Putamen (tissue), 1 donor: ENCODE measurements around the gene CDH3.
"Not testable (repeated sequence)": the region's sequence is repeated elsewhere in the genome, so short reads cannot be mapped to it uniquely, and the experiment has no call there.

Source experiments
- DNase-seq: peaks from one replicate; pipeline ENCODE4 v3.0.0-alpha.2; 2016; ENCODE audit warnings: low spot score

CDH3 gene

GRCh38 chr16:68704232-68704867 is 59.2 kb downstream of the CDH3 start:
- peak; percentile 84 for DNase-seq

GRCh38 chr16:68707340-68708152 is 62.4 kb downstream of the CDH3 start:
- no peak for DNase-seq

- no peak for DNase-seq
These were observed 65.1 kb downstream of the CDH3 start for GRCh38 chr16:68710211-68710610.

DNA sequence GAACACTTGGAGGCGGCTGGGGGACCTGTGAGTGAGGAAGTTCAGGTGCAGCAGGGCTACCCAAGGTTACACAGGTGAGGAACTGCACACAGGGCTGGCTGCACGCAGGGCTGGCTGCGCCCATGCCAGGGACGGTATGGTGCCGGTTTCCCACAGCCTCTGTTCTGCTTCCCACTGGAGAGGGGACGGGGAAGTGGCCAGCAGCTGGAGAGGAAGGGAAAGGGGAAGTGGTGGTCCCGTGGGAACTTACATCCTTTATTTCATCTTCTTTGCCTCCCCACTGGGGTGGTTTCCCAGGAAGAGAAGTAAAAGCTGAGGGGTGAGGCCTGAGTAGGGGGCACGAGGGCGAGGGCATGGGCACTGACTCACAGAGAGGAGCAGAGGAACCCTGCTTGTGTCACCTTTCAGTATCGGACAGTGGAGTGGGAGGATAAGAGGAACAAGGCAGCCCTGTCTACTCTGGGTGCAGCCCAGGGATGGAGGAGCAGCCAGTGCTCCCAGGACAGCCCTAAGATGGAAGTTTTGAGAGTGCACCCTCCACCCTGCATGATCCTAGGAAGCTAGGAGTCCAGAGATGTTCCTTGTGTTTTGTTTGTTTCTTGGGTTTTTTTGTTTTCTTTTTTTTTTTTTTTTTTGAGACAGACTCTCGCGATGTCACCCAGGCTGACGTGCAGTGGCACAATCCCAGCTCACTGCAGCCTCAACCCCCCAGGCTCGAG is 66.5 kb downstream of the CDH3 start:
- DNase-seq, result no peak

GRCh38 chr16:68713361-68713760 is 68.3 kb downstream of the CDH3 start:
- no peak for DNase-seq

GRCh38 chr16:68715471-68715870 is 70.4 kb downstream of the CDH3 start:
- no peak for DNase-seq

GRCh38 chr16:68716516-68716915 is 71.4 kb downstream of the CDH3 start:
- not testable (repeated sequence) for DNase-seq

GRCh38 chr16:68717684-68718083 is 72.6 kb downstream of the CDH3 start:
- DNase-seq, result no peak

- no peak for DNase-seq
These were observed 73.5 kb downstream of the CDH3 start for GRCh38 chr16:68718590-68718989.

GRCh38 chr16:68719993-68720489 is 74.9 kb downstream of the CDH3 start:
- no peak for DNase-seq

- no peak for DNase-seq
These were observed 77.3 kb downstream of the CDH3 start for GRCh38 chr16:68722119-68723024.

GRCh38 chr16:68724797-68725196 is 79.7 kb downstream of the CDH3 start:
- no peak for DNase-seq

GRCh38 chr16:68728523-68728922 is 83.4 kb downstream of the CDH3 start:
- DNase-seq, result no peak

- no peak for DNase-seq
These were observed 86.5 kb downstream of the CDH3 start for GRCh38 chr16:68731637-68732036.

DNA sequence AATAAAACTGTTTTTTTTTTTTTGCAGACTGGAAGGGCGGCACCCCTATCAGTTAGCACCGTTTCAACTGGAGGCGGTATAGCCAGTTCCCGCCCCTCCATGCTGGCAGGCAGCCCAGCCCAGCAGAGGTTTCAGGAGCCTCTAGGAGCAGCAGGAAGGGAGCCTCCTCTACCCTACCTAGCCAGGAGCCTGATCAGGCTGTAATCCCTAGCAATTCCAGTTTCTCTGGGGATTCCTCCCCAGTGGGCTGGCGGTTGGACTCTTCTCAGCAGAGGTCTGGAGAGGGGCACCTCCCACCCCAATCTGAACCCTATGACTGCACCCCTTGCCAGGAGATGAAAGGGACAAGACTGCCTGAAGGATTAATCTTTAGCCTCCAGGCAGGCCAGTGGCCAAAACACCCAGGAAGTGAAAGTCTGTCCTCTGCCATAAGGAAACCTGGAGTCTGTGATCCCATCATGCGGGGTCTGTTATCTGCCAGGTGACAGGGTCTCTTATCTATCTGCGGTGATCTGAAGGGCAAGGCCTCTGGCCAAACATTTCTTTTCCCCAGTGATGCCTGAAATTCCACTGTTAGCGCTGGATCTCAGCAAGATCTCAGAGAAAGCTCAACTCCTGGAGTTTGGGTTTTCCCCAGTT is 87.1 kb downstream of the CDH3 start:
- DNase-seq, result no peak

DNA sequence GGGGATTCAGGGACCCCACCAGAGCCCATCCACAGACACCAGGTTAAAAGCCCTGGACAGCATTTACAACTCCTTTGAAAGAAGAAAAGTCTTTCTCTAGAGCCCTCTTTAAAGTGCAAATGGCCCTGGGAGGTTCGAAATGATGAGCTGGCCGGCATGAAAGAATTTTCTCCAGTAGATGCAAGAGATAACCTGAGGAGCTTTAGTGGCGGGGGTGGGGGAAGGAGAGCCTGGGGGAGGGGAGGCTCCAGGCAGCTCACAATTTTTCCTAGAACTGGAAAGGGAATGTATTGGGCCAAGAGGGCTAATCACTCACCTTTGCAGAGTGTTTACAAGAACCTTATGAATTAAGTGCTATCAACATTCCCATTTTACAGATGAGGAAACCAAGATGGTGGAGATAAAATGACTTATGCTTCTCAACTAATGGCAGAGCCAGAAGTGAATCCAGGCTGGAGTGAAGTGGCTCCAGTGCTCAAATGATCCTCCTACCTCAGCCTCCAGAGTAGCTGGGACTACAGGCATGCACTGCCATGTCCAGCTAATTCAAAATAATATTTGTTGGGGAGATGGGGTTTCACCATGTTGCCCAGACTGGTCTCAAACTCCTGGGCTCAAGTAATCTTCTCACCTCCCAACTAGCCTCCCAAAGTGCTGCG is 87.8 kb downstream of the CDH3 start:
- no peak for DNase-seq

DNA sequence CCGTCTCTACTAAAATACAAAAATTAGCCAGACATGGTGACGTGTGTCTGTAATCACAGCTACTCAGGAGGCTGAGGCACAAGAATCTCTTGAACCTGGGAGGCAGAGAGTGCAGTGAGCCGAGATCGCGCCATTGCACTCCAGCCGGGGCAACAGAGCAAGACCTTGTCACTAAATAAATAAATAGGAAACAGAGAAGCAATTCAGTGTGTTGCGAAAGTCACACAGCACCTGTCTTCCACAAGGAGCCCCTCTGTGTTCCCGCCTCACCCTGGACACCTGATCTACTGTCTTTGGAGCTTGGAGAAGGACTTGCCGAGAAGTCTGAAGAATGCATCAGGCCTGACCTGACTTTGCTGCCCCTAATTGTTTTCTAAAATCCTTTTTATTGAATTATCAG is 88.5 kb downstream of the CDH3 start:
- DNase-seq, result no peak

GRCh38 chr16:68734782-68735181 is 89.7 kb downstream of the CDH3 start:
- no peak for DNase-seq

DNA sequence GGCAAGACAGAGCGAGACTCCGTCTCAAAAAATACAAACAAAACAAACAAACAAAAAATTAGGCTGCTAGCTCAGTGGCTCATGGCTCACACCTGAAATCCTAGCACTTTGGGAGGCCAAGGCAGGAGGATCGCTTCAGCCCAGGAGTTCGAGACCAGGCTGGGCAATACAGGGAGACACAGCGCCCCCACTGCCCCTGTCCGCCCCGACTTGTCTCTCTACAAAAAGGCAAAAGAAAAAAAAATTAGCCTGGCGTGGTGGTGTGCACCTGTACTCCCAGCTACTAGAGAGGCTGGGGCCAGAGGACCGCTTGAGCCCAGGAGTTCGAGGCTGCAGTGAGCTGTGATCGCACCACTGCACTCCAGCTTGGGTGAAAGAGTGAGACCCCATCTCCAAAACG is 91.5 kb downstream of the CDH3 start:
- DNase-seq, result no peak

DNA sequence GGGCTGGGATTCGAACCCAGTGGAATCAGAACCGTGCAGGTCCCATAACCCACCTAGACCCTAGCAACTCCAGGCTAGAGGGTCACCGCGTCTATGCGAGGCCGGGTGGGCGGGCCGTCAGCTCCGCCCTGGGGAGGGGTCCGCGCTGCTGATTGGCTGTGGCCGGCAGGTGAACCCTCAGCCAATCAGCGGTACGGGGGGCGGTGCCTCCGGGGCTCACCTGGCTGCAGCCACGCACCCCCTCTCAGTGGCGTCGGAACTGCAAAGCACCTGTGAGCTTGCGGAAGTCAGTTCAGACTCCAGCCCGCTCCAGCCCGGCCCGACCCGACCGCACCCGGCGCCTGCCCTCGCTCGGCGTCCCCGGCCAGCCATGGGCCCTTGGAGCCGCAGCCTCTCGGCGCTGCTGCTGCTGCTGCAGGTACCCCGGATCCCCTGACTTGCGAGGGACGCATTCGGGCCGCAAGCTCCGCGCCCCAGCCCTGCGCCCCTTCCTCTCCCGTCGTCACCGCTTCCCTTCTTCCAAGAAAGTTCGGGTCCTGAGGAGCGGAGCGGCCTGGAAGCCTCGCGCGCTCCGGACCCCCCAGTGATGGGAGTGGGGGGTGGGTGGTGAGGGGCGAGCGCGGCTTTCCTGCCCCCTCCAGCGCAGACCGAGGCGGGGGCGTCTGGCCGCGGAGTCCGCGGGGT is 92.1 kb downstream of the CDH3 start, which contains the start of gene CDH1:
Gene CDH1 (plus strand): TSS at position 247 of the 684 bp plus-strand sequence. CDS start 124 bp downstream, at position 371.
- no peak for DNase-seq
